ENCODE measurements around the gene CLEC7A. TPM values are rescaled to one million over a fixed set of nuclear protein-coding genes. Genes with fewer than 3 reads are reported as not detected.

Gene CLEC7A
- total RNA-seq, 6 experiments from 2014 or later: not detected

GRCh38 chr12:10163084-10163483, 33.1 kb upstream of the CLEC7A start:
- H3K36me3 Mint-ChIP-seq (ENCODE audit: low read depth): peaks cover 10% of the 10 kb centered on the region
- no peak for DNase-seq
- H3K4me3 Mint-ChIP-seq: no peak overlapping the region
- TF ChIP-seq, protein P1, sequence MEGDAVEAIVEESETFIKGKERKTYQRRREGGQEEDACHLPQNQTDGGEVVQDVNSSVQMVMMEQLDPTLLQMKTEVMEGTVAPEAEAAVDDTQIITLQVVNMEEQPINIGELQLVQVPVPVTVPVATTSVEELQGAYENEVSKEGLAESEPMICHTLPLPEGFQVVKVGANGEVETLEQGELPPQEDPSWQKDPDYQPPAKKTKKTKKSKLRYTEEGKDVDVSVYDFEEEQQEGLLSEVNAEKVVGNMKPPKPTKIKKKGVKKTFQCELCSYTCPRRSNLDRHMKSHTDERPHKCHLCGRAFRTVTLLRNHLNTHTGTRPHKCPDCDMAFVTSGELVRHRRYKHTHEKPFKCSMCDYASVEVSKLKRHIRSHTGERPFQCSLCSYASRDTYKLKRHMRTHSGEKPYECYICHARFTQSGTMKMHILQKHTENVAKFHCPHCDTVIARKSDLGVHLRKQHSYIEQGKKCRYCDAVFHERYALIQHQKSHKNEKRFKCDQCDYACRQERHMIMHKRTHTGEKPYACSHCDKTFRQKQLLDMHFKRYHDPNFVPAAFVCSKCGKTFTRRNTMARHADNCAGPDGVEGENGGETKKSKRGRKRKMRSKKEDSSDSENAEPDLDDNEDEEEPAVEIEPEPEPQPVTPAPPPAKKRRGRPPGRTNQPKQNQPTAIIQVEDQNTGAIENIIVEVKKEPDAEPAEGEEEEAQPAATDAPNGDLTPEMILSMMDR (IDR thresholded peaks at IDR 0.05): no peak
- no peaks in the 10 kb centered on the region for H3K9me3 Mint-ChIP-seq
- peaks cover 53% of the 10 kb centered on the region for H3K4me1 Mint-ChIP-seq (ENCODE audit: low read depth)
- peaks cover 2% of the 10 kb centered on the region for H3K27me3 Mint-ChIP-seq (ENCODE audit: insufficient read depth)
- H3K27ac Mint-ChIP-seq: no peak overlapping the region

- Mint-ChIP-seq H3K27me3 (ENCODE audit: insufficient read depth) (peaks cover 2% of the 10 kb centered on the region), H3K27ac (no peak overlapping the region), H3K4me3 (no peak overlapping the region), H3K4me1 (ENCODE audit: low read depth) (peaks cover 39% of the 10 kb centered on the region), H3K9me3 (no peaks in the 10 kb centered on the region), H3K36me3 (ENCODE audit: low read depth) (peaks cover 12% of the 10 kb centered on the region)
- DNase-seq: no peak
- TF ChIP-seq, protein P1 (IDR thresholded peaks at IDR 0.05): no peak
Observed at GRCh38 chr12:10160617-10161385, 30.8 kb upstream of the CLEC7A start.

DNA sequence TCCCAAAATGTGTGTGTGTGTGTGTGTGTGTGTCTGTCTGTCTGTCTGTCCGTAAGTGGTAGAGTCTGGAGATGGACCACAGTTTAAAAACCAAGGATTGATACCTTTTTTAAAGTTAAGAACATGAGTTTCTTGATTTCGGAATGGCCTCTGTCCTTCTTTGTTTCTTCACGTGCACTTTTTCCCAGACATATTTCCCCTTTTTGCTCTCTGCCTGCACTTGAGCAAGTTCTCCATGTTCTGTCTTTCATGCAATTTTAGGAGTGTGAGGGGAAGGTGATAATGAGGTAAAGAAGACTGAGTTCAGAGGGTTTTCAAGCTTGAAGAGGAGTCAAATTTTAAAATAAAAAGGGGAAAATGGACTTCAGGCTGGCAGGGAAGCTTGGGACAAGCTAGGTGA, 29.3 kb upstream of the CLEC7A start:
- Mint-ChIP-seq H3K27ac (no peak overlapping the region; the same call in 1 of the 2 replicates), H3K4me1 (ENCODE audit: low read depth) (peaks cover 26% of the 10 kb centered on the region), H3K4me3 (no peak overlapping the region), H3K27me3 (ENCODE audit: insufficient read depth) (no peaks in the 10 kb centered on the region; the same call in 1 of the 2 replicates), H3K9me3 (no peaks in the 10 kb centered on the region), H3K36me3 (ENCODE audit: low read depth) (peaks cover 5% of the 10 kb centered on the region; the same call in 1 of the 2 replicates)
- no peak for DNase-seq
- TF ChIP-seq, protein P1 (IDR thresholded peaks at IDR 0.05): no peak

DNA sequence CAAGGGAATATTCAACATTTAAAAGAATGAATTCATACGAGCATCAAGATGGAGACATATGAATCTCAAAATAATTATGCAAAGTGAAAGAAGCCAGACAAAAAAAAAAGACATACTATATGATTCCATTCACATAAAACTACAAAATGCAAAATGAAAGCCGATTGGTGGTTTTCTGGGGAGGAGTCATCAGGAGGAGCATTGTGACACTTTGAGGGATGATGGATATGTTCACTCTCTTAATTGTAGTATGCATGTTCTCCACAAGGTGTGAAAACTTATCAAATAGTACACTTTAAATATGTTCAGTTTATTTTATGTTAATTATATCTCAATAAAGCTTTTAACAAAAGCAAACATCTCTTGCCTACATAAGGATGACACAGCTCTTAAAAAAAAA, 28.4 kb upstream of the CLEC7A start:
- H3K4me3 Mint-ChIP-seq: no peak overlapping the region
- no peak for DNase-seq
- TF ChIP-seq, protein P1 (IDR thresholded peaks at IDR 0.05): 0 out of 2 replicates have a peak, but pooled peaks have one; percentile 17
- H3K4me1 Mint-ChIP-seq (ENCODE audit: low read depth): peaks cover 34% of the 10 kb centered on the region
- no peak overlapping the region for H3K27ac Mint-ChIP-seq
- H3K36me3 Mint-ChIP-seq (ENCODE audit: low read depth): peaks cover 5% of the 10 kb centered on the region; the same call in 1 of the 2 replicates
- no peaks in the 10 kb centered on the region for H3K9me3 Mint-ChIP-seq
- H3K27me3 Mint-ChIP-seq (ENCODE audit: insufficient read depth): no peaks in the 10 kb centered on the region; the same call in 1 of the 2 replicates

GRCh38 chr12:10155966-10156365, 26.0 kb upstream of the CLEC7A start:
- no peaks in the 10 kb centered on the region; the same call in 1 of the 2 replicates for H3K27me3 Mint-ChIP-seq (ENCODE audit: insufficient read depth)
- no peak overlapping the region for H3K4me3 Mint-ChIP-seq
- peaks cover 56% of the 10 kb centered on the region for H3K4me1 Mint-ChIP-seq (ENCODE audit: low read depth)
- DNase-seq: no peak
- peaks cover 5% of the 10 kb centered on the region; the same call in 1 of the 2 replicates for H3K9me3 Mint-ChIP-seq
- H3K36me3 Mint-ChIP-seq (ENCODE audit: low read depth): peaks cover 9% of the 10 kb centered on the region; the same call in 1 of the 2 replicates
- no peak overlapping the region for H3K27ac Mint-ChIP-seq
- TF ChIP-seq, protein P1 (IDR thresholded peaks at IDR 0.05): no peak

Data from HFFc6 (cell line).